ENCODE measurements around the gene PRELID3B.

DNA sequence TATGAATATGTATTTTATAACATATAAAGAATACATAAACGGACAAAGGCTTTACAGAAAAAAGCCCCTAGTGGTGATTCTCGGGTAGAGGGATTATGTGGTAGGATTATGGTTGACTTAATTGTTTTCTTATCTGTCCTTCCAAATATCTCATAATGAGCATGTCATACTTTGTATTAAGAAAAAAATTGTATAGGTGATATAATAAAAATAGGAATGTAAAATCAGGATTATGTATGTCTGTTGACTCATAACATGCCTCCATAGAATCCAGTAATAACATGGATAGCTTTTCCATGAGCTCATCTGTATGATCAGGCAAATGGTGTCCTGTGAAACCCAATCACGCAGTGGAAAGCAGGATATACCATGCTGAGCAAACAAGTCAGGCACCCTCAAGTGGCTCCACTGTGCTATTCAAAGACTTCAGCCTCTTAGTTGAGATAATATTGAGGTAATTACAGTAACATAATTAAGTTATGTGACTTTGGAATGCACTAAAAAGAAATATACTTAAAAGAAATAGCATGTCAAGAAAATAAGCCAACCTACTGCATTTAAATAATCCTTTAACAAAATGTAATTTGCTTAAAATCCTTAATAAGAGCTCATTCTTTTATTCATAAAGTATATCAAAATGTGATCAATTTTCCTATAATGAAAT lies 39.6 kb upstream of the PRELID3B start:
- TF ChIP-seq CTCF (IDR thresholded peaks at IDR 0.05) (peak in 3 of 4 donors; percentile 28 to 34 (median 32)), POLR2A (IDR thresholded peaks at IDR 0.05) (no peak)

Measured in right lobe of liver (tissue), 4 donors.